ENCODE results near the gene BNC2.
"Not testable (repeated sequence)": the region's sequence is repeated elsewhere in the genome, so short reads cannot be mapped to it uniquely, and the experiment has no call there.

Gene BNC2

DNA sequence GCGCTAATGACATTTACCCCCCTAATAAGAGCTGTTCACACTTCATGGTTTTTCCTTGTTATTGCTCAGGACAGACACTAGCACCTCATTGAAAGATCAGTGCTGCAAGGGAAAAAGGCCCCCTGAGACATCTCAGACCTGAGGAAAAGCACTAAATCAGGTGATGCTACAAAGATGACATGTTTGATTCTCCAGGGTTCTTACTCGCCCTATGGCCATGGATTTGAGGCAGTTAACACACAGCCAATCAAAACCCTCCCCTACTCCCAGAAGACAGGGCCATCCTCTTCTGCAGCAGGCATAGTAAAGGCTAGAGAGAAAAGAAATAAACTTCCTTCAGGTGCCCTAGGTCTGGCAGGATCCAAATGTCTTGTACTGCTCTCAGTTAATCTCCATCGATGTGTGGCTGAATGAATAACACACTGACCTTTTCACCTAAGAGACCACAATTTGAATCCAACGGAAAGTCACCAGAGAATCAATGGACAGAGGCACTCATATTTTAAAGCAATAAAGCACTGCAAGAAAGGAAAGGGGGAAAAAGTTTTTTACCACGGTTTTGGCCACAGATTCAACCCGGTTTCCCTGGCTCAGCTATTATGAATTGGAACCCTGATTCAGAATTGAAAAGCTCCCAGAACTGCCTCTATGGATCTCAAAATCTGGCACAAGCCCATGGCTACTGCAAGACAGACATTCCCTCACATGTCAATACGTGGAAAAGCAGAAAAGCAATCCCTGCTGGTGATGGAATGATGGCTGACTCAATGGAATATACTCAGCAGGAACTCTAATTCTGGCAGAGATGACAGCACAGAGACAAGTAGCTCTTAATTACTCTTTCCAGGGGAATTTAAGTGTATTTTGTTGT is 329.5 kb downstream of the BNC2 start:
- Histone ChIP-seq H3K9me3 (ENCODE audit: severe bottlenecking) (no peaks in the 10 kb centered on the region), H3K4me3 (ENCODE audit: severe bottlenecking) (no peak overlapping the region), H3K4me1 (ENCODE audit: insufficient read depth, poor library complexity, severe bottlenecking) (no peaks in the 10 kb centered on the region), H3K27ac (ENCODE audit: poor library complexity, severe bottlenecking) (no peak overlapping the region), H3K27me3 (ENCODE audit: insufficient read depth, poor library complexity, severe bottlenecking) (no peaks in the 10 kb centered on the region), H3K36me3 (ENCODE audit: low read depth) (no peaks in the 10 kb centered on the region)
- TF ChIP-seq, protein P1, sequence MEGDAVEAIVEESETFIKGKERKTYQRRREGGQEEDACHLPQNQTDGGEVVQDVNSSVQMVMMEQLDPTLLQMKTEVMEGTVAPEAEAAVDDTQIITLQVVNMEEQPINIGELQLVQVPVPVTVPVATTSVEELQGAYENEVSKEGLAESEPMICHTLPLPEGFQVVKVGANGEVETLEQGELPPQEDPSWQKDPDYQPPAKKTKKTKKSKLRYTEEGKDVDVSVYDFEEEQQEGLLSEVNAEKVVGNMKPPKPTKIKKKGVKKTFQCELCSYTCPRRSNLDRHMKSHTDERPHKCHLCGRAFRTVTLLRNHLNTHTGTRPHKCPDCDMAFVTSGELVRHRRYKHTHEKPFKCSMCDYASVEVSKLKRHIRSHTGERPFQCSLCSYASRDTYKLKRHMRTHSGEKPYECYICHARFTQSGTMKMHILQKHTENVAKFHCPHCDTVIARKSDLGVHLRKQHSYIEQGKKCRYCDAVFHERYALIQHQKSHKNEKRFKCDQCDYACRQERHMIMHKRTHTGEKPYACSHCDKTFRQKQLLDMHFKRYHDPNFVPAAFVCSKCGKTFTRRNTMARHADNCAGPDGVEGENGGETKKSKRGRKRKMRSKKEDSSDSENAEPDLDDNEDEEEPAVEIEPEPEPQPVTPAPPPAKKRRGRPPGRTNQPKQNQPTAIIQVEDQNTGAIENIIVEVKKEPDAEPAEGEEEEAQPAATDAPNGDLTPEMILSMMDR (IDR thresholded peaks at IDR 0.05; ENCODE audit: poor library complexity, severe bottlenecking), result no peak
- no peak for ATAC-seq (ENCODE audit: low read depth)
- DNase-seq (ENCODE audit: low spot score), result no peak

DNA sequence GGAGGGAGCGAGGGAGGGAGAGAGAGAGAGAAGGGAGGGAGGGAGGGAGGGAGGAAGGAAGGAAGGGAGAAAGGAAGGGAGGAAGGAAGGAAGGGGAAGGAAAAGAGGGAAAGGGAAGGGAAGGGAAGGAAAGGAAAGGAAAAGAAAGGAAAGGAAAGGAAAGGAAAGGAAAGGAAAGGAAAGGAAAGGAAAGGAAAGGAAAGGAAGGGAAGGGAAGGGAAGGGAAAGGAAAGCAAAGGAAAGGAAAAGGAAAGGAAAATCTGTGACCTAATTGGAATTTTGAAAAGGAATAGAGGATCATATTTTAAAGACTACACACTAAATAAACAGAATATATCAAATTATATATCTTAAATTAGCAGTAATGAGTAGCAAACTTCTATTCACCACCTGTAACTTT is 330.8 kb downstream of the BNC2 start:
- not testable (repeated sequence) for H3K4me1 ChIP-seq (ENCODE audit: insufficient read depth, poor library complexity, severe bottlenecking); H3K9me3 ChIP-seq (ENCODE audit: severe bottlenecking); H3K27ac ChIP-seq (ENCODE audit: poor library complexity, severe bottlenecking); ATAC-seq (ENCODE audit: low read depth); H3K4me3 ChIP-seq (ENCODE audit: severe bottlenecking); H3K27me3 ChIP-seq (ENCODE audit: insufficient read depth, poor library complexity, severe bottlenecking); H3K36me3 ChIP-seq (ENCODE audit: low read depth); DNase-seq (ENCODE audit: low spot score)

DNA sequence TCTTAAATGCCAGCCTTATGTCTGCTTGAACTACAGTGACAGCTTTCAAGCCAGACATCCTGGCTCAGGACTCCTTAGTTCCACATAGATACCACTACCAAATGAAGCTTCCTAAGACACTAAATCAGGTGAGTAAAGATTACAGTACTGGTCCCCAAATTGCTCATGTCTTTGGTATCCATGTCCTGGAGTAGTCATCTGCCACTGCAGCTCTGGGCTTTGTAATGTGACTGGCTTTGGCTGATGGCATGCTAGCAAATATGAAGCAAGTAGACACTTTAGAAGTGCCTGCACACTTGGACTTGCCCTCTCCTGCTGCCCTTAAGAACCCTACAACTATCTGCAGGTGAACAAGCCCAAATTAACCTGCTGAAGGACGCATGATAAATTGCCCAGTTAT is 334.9 kb downstream of the BNC2 start:
- Histone ChIP-seq H3K4me3 (ENCODE audit: severe bottlenecking) (no peak overlapping the region), H3K27ac (ENCODE audit: poor library complexity, severe bottlenecking) (no peak overlapping the region), H3K27me3 (ENCODE audit: insufficient read depth, poor library complexity, severe bottlenecking) (no peaks in the 10 kb centered on the region), H3K36me3 (ENCODE audit: low read depth) (no peaks in the 10 kb centered on the region), H3K9me3 (ENCODE audit: severe bottlenecking) (no peaks in the 10 kb centered on the region), H3K4me1 (ENCODE audit: insufficient read depth, poor library complexity, severe bottlenecking) (peaks cover 6% of the 10 kb centered on the region)
- no peak for ATAC-seq (ENCODE audit: low read depth)
- TF ChIP-seq, protein P1 (IDR thresholded peaks at IDR 0.05; ENCODE audit: poor library complexity, severe bottlenecking), result no peak
- no peak for DNase-seq (ENCODE audit: low spot score)

DNA sequence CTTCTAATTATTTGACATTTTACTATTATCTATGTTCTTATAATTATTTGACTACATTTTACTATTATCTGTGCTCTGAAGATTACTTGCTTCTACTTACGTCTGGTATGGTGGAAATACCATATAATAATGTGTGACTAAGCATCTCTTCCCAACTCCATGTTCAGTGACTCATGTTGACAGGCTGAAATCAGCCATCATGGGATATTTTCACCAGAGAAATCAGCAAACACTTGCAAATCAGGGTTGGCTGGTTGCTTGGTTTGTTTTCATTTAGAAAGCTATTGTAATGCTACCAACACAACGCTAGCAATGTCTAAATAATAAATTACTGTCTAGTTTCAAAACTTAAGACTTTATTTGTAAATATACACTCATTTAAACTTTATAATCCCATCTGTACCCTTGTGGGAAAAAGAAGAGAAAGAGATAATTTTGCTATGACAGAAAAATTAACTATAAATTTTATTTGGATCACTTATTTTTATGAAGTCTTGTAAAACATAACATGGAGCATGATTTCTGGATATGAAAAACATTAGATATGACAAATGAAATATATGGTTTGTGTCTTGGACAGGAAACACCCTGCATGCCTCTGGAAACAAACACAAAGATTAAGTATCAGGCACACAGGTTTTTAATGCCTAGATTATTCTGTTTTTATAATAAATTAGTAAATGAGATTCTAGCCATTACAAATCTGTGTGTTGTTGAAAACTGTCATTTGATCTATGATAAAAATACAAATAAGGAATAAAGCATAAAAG is 337.6 kb downstream of the BNC2 start:
- Histone ChIP-seq H3K9me3 (ENCODE audit: severe bottlenecking) (no peaks in the 10 kb centered on the region), H3K27ac (ENCODE audit: poor library complexity, severe bottlenecking) (no peak overlapping the region), H3K4me1 (ENCODE audit: insufficient read depth, poor library complexity, severe bottlenecking) (peaks cover 11% of the 10 kb centered on the region), H3K4me3 (ENCODE audit: severe bottlenecking) (no peak overlapping the region), H3K36me3 (ENCODE audit: low read depth) (no peaks in the 10 kb centered on the region), H3K27me3 (ENCODE audit: insufficient read depth, poor library complexity, severe bottlenecking) (no peaks in the 10 kb centered on the region)
- TF ChIP-seq, protein P1 (IDR thresholded peaks at IDR 0.05; ENCODE audit: poor library complexity, severe bottlenecking), result no peak
- DNase-seq (ENCODE audit: low spot score) (no peak), ATAC-seq (ENCODE audit: low read depth) (peak; percentile 70)

DNA sequence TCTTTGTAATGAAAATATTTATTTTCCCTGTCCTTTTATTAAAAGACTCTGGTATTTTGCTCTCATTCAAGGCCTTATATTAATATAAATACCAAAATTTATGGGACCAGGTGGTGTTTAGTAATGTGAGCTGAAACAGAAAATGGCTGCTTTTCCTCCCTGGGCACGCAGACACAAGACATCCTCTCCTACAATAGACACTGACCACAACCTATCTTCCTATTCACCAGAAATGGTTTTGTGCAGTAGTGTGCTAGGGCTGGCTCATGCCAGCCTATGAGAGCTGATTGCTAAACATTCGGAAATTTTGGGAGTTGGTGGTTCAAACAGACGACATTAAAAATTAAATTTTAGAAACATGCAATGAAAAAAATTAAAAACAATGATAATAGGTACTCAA is 338.2 kb downstream of the BNC2 start:
- Histone ChIP-seq H3K4me1 (ENCODE audit: insufficient read depth, poor library complexity, severe bottlenecking) (peaks cover 11% of the 10 kb centered on the region), H3K9me3 (ENCODE audit: severe bottlenecking) (no peaks in the 10 kb centered on the region), H3K4me3 (ENCODE audit: severe bottlenecking) (no peak overlapping the region), H3K36me3 (ENCODE audit: low read depth) (no peaks in the 10 kb centered on the region), H3K27ac (ENCODE audit: poor library complexity, severe bottlenecking) (no peak overlapping the region), H3K27me3 (ENCODE audit: insufficient read depth, poor library complexity, severe bottlenecking) (no peaks in the 10 kb centered on the region)
- DNase-seq (ENCODE audit: low spot score) (no peak), ATAC-seq (ENCODE audit: low read depth) (no peak)
- TF ChIP-seq, protein P1 (IDR thresholded peaks at IDR 0.05; ENCODE audit: poor library complexity, severe bottlenecking), result no peak

Measured in RWPE2 (cell line).